Epidermal melanocyte (primary cell): ENCODE measurements around the gene PSD.

Experiments
- DNase-seq: peaks from one replicate; pipeline ENCODE4 v3.0.0; 2011; ENCODE audit warnings: low spot score; ENCODE audit not compliant: insufficient read length

Gene PSD

DNA sequence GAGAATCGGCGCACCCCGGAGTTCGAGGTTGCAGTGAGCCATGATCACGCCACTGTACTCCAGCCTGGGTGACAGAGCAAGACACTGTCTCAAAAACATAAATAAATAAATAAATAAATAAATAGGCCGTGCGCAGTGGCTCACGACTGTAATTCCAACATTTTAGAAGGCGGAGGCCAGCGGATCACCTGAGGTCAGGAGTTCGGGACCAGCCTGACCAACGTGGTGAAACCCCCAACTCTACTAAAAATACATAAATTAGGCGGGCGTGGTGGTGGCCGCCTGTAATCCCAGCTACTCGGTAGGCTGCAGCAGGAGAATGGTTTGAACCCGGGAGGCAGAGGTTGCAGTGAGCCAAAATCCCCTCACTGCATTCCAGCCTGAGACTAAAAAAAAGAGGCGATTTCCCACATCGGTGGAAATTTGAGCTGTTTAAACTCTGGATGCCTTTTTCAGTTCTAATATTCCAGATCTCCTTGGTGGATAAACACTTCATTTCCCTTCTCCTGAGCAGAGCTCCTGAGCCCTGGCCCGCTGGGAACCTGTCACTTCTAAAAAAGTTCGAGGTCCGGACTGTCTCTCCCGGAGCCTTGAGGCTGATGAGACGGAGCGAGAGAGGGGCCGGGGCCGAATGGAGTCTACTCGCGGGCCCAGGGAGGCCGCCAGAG, 25.0 kb downstream of the PSD start:
- DNase-seq = no peak

DNA sequence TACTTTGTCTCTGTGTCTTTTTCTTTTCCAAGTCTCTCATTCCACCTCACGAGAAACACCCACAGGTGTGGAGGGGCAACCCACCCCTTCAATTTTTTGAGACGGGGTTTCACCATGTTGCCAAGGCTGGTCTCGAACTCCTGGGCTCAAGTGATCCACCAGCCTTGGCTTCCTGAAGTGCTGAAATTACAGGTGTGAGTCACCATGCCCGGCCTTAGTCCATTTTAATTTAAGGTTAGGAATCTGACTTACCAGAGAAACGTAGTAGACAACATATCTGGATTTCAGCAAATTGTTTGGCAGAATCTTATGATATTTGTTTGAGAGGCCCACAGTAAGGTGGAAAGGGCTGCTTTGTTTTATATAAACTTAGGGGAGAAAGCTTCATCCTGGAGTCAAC, 26.3 kb downstream of the PSD start:
- DNase-seq = no peak

DNA sequence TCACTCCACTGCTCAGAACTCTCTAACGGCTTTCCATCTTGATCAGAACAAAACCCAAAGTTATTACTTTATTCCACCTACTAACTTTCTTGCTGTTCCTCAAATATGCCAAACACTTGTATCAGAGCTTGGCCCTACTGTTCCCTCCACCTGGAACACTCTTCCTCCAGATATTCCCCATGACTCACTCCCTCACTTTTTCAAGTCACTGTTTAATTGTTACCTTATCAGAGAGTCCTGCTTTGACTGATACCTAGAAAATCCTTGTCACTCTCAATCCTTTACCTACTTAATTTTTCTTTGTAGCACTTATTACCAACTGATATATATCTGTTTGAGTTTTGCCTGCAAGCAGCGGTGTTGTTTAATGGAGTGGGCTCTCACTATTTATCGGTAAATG, 28.7 kb downstream of the PSD start:
- no peak for DNase-seq

DNA sequence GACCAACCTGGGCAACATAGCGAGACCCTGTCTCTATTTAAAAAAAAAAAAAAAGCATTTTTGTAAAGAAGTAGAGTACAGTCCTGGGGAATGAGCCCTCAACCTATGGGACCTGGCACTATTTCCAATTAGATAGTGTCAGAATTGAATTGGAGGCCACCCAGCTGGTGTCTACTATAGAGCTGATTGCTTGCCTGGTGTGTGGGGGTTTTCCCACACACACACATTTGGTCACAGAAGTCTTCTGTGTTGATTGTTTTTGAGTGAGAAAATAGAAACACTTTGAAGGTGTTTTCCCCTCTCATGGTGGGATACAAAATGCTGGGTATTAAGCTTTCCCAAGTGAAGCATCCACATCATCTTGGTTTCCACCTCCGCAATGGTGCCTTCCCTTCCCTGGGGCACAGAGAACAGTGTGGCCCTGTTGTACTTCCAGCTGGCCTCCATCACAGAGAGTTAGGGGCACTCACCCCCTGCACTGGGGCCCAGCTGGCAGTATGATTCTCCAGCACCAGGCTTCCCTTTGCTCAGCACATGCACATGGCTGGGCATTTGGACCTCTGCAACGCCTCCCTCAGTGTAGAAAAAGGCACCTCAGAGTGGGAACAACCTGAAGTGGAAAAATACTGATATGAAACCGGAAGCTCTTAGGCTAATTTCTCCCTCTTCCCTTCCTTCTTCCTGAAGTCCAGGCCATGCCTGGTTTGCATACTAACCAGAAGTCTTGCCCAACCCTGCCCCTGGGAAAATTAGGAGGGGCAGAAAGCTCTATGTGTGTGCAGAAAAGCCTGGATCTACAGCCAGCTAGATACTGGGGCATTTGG, 33.8 kb downstream of the PSD start:
- no peak for DNase-seq

DNA sequence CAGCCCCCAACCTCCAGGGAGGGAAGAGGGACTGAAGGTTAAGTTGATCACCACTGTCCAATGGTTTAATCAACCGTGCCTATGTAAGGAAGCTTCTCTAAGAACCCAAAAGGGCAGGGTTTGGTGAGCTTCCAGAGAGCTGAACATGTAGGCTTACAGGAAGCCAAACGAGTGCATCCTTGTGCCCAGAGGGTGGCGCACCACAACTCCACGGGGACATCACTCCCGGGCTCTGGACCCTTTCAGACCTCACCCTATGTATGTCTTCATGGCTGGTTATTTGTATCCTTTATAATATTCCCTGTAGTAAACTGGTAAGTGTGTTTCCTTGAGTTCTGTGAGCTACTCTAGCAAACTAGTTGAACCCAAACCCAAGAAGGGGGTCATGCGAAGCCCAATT, 34.5 kb downstream of the PSD start:
- DNase-seq = no peak

DNA sequence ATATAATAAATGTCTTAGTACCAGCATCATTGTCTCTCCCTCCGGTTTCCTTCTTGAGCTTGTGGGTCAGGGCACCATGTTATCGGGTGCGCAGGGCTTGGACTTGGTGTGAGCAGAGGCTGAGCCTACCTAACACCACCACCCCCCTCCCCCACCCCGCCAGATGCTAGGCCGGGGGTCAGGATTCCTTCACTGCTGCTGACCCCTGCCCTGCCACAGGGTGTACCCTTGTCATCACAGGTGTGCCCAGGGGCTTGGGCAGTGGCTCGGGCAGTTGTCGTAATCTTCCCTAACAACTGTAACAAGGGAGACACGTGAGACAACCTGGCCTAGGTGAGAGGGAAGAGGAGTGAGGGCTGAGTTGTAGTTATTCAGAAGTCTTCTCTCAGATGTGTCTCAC, 35.7 kb downstream of the PSD start:
- no peak for DNase-seq

DNA sequence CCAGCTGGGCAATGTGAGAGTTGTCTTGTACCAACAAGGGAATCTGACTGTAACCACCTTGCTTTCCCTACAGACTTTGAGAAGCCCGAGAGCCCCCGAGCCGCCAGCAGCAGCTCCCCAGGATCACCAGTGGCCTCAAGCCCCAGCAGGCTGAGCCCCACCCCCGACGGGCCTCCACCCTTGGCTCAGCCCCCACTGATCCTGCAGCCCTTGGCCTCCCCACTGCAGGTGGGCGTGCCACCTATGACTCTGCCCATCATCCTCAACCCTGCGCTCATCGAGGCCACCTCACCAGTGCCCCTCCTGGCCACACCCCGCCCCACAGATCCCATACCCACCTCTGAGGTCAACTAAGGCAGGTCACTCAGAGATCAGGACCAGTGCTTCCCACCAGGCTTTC, 36.6 kb downstream of the PSD start:
- no peak for DNase-seq

DNA sequence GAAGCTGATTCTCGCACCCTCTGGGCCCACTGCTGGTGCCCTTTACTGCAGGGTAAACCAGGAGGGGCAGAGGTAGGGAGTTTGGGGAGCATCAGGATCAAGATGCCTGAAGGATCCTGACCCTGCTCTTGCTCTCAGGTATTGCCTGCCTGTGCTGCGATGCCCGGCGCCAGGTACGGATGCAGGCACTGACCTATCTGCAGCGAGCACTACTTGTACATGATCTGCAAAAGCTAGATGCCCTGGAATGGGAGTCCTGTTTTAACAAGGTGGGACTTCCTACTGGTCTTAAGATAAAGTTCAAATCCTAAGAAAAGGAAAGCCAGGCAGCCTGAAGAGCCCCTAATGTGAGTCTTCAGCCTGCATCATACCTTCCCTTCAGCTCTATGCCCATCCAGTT, 39.2 kb downstream of the PSD start:
- no peak for DNase-seq

DNA sequence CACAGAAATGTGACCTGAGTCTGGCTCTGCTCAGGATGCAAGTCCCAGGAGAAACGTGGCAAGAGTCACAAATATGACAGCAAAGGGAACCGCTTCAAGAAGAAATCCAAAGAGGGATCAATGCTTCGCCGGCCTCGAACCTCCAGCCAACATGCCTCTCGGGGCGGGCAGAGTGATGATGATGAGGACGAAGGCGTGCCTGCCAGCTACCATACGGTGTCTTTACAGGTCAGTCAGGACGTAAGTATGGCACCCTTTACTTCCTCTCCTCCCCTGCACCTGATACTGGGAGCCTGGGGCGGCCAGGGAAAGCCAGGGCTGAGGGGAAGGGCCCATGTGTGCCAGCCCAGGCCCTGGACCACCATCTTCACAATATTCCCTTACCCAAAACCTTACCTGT, 41.7 kb downstream of the PSD start:
- no peak for DNase-seq

DNA sequence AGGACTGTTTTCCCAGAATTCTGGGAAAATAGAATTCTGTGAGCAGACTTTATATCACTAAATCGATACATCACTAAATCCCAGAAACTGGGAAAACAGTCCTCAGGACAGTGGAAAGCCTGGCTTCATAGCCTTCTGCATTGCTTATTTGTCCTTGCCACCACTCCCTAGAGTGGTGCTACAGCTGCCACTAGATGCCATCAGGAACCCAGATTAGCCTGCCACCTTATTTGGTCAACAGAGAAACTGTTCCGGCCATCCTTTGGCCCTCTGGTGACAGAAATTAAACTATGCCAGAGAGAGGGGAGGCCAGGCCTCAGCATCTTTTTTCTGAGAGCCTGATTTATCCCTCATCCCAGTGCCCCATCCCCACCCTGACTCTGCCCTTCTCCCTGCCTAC, 42.7 kb downstream of the PSD start:
- no peak for DNase-seq

DNA sequence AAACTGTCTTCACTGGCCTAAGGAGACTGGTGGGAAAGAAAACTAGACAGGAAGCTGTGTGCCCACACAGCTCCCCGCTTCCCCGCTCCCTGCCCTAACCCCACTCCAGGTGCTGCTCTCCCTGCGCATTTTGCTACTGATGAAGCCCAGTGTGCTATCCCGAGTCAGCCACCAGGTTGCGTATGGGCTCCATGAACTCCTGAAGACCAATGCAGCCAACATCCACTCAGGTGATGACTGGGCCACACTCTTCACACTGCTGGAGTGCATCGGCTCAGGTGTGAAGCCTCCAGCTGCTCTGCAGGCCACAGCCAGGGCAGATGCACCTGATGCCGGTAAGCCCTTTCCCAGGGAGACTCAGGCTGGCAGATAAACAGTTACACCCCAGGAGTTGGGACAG, 43.3 kb downstream of the PSD start:
- DNase-seq = no peak

DNA sequence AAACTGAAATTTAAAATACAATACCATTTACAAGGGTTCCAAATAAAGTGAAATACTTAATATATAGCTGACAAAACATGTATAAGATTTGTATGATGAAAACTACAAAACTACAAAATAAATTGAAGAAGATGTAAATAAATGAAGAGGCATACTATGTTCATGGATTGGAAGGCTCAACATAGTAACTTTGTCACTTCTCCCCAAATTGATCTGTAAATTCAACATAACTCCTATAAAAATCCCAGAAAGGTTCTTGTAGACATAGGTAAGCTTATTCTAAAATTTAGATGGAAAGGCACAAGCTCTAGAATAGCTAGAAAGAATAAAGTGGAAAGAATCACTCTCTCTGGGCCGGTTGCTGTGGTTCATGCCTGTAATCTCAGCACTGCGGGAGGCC, 47.3 kb downstream of the PSD start:
- no peak for DNase-seq

DNA sequence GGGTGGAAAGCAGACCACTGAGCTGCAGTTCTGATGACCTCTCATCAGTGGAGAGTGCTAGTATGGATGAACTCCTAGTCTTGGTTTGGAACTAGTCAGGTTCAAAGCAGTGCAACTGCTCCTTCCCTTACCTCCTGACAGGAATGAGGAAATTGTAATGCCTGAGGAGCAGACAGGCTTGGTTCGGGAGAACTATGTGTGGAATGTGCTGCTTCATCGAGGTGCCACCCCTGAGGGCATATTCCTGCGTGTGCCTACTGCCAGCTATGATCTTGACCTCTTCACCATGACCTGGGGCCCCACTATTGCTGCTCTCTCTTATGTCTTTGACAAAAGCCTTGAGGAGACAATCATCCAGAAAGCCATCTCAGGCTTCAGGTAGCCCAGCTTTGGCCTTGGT, 50.5 kb downstream of the PSD start:
- DNase-seq = no peak

DNA sequence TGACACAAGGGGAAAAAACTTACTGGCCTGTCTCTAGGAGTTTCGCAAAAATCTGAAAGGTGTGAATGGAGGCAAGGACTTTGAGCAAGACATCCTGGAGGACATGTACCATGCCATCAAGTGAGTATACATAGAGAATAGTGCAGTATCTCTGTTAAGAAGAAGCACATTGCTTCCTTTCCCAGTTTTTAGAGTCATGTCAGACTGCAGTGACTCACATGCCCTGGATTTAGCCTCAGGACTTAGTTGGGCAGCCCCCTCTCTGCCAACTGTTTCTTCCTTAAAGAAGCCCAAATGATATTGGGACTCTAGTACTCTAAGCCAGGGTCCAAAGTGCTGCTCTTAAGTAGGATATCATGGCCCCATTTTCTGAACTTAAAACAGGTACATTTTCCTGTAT, 51.1 kb downstream of the PSD start:
- DNase-seq = no peak

DNA sequence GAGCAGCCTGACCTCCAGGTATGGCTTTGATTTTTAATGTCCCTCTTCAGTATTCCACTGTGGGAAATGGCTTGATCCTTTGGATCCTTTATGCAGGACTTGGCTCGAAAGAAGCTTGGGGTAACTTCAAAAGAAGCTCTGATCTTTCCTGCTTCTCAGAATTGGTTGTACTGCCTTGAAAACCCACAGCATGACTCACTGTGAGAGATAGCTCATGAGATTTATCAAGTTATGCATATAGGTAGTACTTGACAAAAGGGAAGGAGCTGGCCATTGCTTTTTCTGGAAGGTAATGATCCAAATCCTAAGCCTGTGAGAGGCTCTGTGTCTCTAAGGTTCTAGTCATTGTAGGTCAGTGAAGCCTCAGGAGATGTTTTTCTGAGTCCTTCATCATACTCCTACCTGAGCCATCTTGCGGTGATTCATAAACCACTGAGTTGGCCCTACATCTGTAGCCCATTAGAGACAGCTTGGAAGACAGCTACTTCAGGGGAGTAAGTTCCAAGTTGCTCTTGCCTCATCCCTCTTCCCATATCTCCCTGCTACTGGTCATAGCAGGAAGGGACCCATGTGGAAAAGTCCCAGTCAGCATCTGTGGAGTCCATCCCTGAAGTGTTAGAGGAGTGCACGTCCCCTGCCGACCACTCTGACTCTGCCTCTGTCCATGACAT, 59.7 kb downstream of the PSD start:
- DNase-seq = no peak

DNA sequence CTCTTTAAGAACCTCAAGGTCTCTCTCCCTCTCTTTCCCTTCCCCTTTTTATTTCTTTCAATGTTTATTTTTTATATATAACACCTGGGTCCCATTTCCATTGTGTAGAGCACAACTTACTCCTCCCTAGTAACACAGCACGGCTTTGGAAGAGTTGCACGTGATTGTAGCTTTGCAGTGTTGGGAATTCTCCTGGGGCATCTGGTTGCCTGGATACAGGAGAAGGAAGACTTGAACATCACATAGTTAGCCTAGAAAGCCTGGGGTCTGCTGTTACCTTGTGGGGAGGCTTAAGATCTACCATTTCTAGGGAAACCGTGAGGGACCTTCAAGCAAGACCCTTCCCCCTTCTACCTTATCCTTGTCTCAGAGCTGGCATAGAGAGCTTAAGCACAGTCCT, 64.1 kb downstream of the PSD start:
- no peak for DNase-seq
